ENCODE results near the gene RPP25. TPM values are rescaled to one million over a fixed set of nuclear protein-coding genes. Genes with fewer than 3 reads are reported as not detected.
"Not testable (repeated sequence)": the region's sequence is repeated elsewhere in the genome, so short reads cannot be mapped to it uniquely, and the experiment has no call there.

Gene RPP25
- total RNA-seq, 1 donor from 2014 or later: 19.7 TPM

DNA sequence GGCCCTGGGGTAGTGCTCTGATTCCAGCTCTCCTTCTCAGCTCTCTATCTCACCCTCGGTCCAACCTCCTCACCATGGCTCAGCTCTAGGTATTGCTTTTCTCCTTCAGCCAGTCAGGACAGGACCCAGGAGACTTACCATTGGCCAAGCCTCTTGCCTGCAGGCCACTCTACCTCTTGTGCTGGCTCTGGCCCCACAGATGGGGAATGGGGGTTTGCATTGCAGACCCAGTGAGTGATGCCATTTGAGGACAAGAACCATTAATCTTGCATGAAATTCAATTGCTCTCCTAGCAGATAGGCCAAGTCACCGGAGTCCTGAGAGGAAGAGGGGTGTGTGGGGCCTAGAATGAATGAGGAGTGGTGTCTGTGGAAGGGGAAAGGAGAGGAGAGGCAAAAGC, 6.1 kb upstream of the RPP25 start:
- DNase-seq (ENCODE audit: low spot score): no peak

- no peak for DNase-seq (ENCODE audit: low spot score)
Observed at GRCh38 chr15:74962219-74962618, 5.6 kb upstream of the RPP25 start.

DNA sequence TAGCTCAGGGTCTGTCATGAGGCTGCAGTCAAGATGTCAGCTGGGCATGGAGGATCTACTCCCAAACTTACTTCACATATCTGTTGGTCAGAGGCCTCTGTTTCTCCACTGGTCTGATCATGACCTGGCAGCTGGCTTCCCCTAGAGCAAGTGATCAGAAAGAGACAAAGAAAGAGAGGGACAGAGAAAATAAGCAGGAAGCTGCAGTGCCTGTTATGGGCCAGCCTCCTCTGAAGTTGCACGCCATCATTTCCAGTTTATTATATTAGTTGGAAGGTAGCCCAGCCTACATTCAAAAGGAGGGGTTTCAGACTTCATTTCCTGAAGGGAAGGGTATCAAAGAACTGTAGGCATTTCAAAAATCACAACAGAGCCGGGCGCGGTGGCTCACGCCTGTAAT, 5.0 kb upstream of the RPP25 start:
- DNase-seq (ENCODE audit: low spot score): no peak

- DNase-seq (ENCODE audit: low spot score): no peak
Observed at GRCh38 chr15:74960995-74961588, 4.5 kb upstream of the RPP25 start.

DNA sequence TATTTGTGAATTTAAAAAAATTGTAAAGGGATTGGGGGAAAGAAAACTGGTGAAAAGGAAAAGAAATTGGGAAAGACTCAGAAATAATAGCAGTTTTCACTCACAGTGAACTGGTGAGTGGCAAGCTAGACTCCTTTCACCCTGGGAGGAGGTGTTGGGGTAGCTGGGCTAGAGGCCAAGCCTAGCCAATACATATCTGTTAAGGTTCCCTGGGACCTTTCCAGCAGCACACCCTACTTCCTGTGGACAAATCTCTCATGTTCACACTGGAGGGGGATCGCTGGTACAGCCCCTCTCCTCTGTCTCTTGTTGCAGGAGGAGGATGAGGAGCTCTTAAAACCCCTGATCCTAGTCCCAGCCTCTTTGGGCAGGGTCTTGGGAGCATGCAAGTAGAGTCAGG, 3.7 kb upstream of the RPP25 start:
- DNase-seq (ENCODE audit: low spot score): no peak

GRCh38 chr15:74959586-74959939, 3.0 kb upstream of the RPP25 start:
- DNase-seq (ENCODE audit: low spot score): no peak

GRCh38 chr15:74958908-74959585, 2.5 kb upstream of the RPP25 start:
- no peak for DNase-seq (ENCODE audit: low spot score)

GRCh38 chr15:74958320-74958907, 1.8 kb upstream of the RPP25 start:
- DNase-seq (ENCODE audit: low spot score): no peak

GRCh38 chr15:74957476-74958035, 984 bp upstream of the RPP25 start:
- no peak for DNase-seq (ENCODE audit: low spot score)

DNA sequence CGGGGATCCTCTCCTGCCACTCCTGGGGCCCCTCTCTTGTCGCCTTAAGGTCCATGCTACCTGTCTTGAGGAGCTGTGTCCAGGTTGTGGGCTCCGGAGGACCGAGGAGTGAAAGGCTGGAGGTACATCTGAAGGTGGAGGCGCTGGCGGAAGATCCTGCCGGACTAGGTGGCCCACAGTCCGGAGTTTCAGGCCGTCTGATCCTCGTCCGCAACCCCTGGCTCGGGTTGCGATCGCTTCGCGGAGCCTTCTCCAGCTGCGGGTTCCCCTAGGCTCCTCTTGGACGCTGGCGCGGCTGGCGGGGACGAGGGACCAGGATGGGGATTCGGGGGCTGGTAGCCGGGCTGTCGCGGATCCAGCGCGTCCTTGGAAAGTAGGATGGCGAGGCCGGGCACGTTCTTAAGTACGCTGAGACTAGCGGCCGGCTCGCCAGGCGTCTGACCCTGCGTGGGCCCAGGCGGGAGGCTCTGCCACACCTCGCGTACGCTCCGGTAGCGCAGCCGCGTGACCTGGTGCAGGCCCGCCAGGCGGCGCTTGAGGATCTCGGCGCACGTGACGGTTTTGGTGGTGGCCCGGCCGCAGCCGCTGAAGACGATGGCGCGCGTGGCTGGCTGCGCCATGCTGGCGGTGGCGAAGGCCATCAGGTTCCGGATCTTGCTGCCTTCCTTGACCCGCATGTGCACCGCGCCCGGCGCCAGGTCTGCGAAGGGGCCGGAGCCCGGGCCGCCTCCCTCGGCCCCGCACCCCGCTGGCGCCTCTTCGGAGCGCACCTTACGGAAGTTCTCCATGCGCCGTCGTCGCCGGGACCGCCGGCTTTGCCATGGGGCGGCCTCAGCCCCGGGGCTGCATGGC, 550 bp downstream of the RPP25 start:
- DNase-seq (ENCODE audit: low spot score): peak; percentile 78

GRCh38 chr15:74955017-74955416, 1.6 kb downstream of the RPP25 start:
- DNase-seq (ENCODE audit: low spot score): peak; percentile 79

- DNase-seq (ENCODE audit: low spot score): peak; percentile 98
Observed at GRCh38 chr15:74954515-74954914, 2.1 kb downstream of the RPP25 start.

DNA sequence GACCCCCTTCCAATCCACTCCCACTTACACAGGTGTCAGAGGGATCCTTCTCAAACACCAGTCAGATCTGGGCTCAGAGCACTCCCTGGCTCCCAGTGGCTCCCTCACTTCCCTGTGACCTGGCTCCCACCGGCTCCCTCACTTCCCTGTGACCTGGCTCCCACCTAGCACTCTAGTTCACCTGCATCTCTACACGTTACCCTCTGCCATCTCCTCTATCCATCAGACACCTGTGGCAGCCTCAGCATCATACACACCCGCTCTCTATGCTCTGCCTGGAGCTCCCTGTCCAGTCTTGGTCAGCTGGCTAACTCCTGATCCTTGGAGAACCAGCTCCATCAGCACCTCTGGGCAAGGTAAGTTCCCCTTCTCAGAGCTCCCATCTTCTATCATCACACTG, 5.6 kb downstream of the RPP25 start:
- no peak for DNase-seq (ENCODE audit: low spot score)

- peak; percentile 87 for DNase-seq (ENCODE audit: low spot score)
Observed at GRCh38 chr15:74950078-74950908, 6.3 kb downstream of the RPP25 start.

DNA sequence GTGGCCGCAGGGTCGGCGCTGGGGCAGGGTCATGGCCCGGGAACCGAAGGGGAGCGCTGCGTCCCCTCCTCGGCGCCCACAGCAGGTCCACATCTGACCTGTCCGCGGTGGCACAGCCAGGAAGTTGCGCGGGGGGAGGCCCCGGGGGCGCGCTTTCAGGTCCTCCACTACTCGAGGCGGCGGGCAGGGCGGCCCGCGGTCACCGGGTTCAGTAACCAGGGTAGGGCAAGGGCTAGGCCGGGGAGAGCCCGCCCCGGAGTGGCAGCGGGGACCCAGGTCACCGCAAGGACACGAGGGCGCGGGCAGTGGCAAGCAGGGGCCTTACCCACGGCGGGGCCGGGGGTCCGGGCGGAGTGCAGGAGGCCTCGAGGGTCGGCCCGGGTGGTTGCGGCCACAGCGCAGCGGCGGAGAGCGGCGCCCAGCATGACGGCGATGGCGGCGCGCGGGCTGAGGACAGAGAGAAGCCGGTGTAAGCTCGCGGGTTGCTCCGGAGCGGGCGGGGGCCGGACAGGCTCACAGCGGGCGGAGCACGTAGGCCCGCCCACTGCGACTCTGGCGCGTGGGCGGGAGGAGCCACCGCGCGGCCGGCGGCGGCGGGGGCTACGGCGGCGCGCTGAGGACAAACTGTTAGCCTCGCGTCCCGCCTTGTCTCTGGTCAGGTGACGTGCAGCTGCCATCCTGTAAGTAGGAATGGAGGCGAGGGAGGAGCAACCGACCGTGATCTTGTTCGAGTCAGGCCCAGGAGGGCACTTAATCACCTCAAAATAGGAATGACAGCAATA, 18.8 kb downstream of the RPP25 start, which contains the start of gene COX5A:
TSS of gene COX5A (minus strand) at position 484 of the 782 bp plus-strand sequence. CDS start at position 425, 59 bp downstream.
- DNase-seq (ENCODE audit: low spot score): peak; percentile 98

DNA sequence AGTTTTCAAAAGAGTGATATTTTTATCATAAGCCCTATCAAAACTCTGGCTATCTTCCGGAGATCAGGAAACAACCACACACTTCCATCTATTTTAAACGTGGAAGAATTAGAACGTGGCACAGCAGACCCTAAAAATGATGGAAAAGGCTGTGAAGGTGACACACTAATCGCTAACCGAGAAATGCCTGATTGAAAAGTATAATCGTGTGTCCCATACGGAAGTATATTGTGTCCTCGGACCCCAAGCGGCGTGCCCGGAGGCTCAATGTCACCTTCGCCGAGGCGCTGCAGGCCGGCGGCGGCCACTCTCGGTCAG, 19.3 kb downstream of the RPP25 start:
- no peak for DNase-seq (ENCODE audit: low spot score)

DNA sequence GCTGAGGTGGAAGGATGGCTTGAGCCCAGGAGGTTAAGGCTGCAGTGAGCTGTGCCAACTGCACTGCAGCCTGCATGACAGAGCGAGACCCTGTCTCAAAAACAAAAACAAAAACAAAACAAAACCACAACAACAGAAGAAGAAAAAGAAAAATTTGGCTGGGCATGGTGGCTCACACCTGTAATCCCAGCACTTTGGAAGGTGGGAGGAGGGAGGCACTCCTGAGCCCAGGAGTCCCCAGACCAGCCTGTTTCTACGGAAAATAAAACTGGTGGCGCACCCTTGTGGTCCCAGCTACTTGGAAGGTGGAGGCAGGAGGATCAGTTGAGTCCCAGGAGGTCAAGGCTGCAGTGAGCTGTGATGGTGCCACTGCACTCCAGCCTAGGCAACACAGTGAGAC, 21.4 kb downstream of the RPP25 start:
- DNase-seq (ENCODE audit: low spot score): not testable (repeated sequence)

- no peak for DNase-seq (ENCODE audit: low spot score)
Observed at GRCh38 chr15:74933573-74933972, 23.0 kb downstream of the RPP25 start.

- DNase-seq (ENCODE audit: low spot score): no peak
Observed at GRCh38 chr15:74928771-74929198, 27.8 kb downstream of the RPP25 start.

DNA sequence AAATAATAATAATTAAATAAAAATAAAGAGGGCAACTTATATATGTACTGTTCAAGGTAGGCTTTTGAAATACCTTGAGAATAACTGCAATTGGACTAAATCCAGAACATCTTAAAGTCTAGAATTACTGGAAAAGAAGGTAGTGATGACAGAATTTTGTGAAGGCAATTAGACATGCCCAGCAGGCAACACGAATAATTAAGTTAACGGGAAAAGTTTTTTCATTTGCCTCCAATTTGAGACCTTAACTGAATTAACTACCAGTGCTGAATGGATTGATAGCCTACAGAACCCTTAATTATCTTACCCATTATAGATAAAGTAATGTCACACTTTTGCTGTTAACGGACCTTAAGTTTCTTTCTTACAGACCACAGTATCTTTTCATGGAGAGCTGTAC, 32.0 kb downstream of the RPP25 start:
- DNase-seq (ENCODE audit: low spot score): no peak
